K562 (cell line): ENCODE results near the gene COQ4. TPM values are rescaled to one million over a fixed set of nuclear protein-coding genes. Genes with fewer than 3 reads are reported as not detected.
A peak's percentile ranks its signal among the peaks of the same experiment; 100 is the strongest.

Experiments used
- ATAC-seq: fragments of 200-7000 bp; cut with Tn5 transposase; 3 replicates; pipeline ENCODE4 v1.9.1; 2020; ENCODE audit warnings: moderate library complexity
- BruUV-seq: library from RNA; stranded (reverse); fragments of 400-500 nt; replicated peaks from 2 replicates; lab custom pipeline; 2021; lab: Mats Ljungman, UMichigan
- CTCF ChIA-PET: fragments of 300-600 bp; formaldehyde crosslinking; extraction: SDS; loops from one replicate; lab custom pipeline; 2021; ENCODE audit warnings: low intra/inter-chr PET ratio; lab: Yijun Ruan, JAX
- POLR2A ChIA-PET: fragments of 300-600, 350-650 bp; sonication (Branson Sonifier 250); formaldehyde crosslinking; extraction: SDS; loops from one replicate; lab custom pipeline; 2021; ENCODE audit warnings: antibody characterized with exemption, inconsistent platforms; lab: Yijun Ruan, JAX
- DNase-seq, 4 experiments: peaks; one replicate each; pipeline versions ENCODE4 v3.0.0 to v3.0.0-alpha.2; 2011 to 2018; ENCODE audit warnings: low spot score in 3 of 4, mixed read lengths in 3 of 4; ENCODE audit errors: extremely low read depth in 1 of 4
- FAIRE-seq: peaks from 2 replicates; lab custom pipeline; 2011; peaks lifted over from hg19 to GRCh38; lab: Jason Lieb, UNC
- H2AFZ ChIP-seq: 2 replicates; pipeline ENCODE4 v1.6.0; 2011; ENCODE audit warnings: low read depth, low read length, control low read depth, inconsistent platforms
- H3K27ac ChIP-seq: fragments of 200-600 bp; 3 replicates; pipeline ENCODE4 v1.8.0; 2011; ENCODE audit warnings: low read depth, mild to moderate bottlenecking, control low read depth, inconsistent platforms, low read length, moderate library complexity, mixed read lengths; ENCODE audit errors: extremely low read depth
- H3K27me3 ChIP-seq, 2 experiments: fragments of 300-600 bp in 1 of 2; 2 replicates in 1 of 2; 3 replicates in 1 of 2; pipeline versions ENCODE4 v1.6.0 to v1.8.0; 2011; ENCODE audit warnings: inconsistent platforms in 2 of 2, low read length in 2 of 2, mild to moderate bottlenecking in 1 of 2, mixed read lengths in 1 of 2, moderate library complexity in 1 of 2; ENCODE audit not compliant: control insufficient read depth in 2 of 2, insufficient read depth in 2 of 2
- H3K36me3 ChIP-seq: fragments of 300-600 bp; 3 replicates; pipeline ENCODE4 v1.8.0; 2011; ENCODE audit warnings: mild to moderate bottlenecking, low read length, inconsistent platforms; ENCODE audit not compliant: control insufficient read depth, insufficient read depth
- H3K4me1 ChIP-seq, 2 experiments: fragments of 200-600 bp in 1 of 2; replicated peaks in 1 of 2; 2 replicates in 1 of 2; 3 replicates in 1 of 2; pipeline versions ENCODE4 v1.5.1 to v1.8.0; 2011; ENCODE audit warnings: inconsistent platforms in 2 of 2, low read length in 2 of 2, mild to moderate bottlenecking in 1 of 2, mixed read lengths in 1 of 2, moderate library complexity in 1 of 2; ENCODE audit not compliant: control insufficient read depth in 2 of 2, insufficient read depth in 2 of 2
- H3K4me2 ChIP-seq: 2 replicates; pipeline ENCODE4 v1.6.1; 2011; ENCODE audit warnings: low read length, control low read depth, inconsistent platforms, mixed read lengths; ENCODE audit not compliant: insufficient read depth
- H3K4me3 ChIP-seq: fragments of 200-600 bp; sonication (generic), shearing (Covaris generic); 2 replicates; pipeline ENCODE4 v1.5.1; 2016; ENCODE audit warnings: control low read depth, inconsistent platforms
- H3K79me2 ChIP-seq: fragments of 200-600 bp; 3 replicates; pipeline ENCODE4 v1.8.0; 2011; ENCODE audit warnings: low read length, inconsistent platforms; ENCODE audit not compliant: control insufficient read depth, insufficient read depth
- H3K9ac ChIP-seq, 2 experiments: 2 replicates each; pipeline versions ENCODE4 v1.6.0 to v1.6.1; 2011; ENCODE audit warnings: low read depth in 2 of 2, low read length in 2 of 2, control low read depth in 1 of 2, inconsistent platforms in 1 of 2, mild to moderate bottlenecking in 1 of 2, mixed read lengths in 1 of 2; ENCODE audit not compliant: insufficient read depth in 1 of 2
- H3K9me1 ChIP-seq: one replicate; pipeline ENCODE4 v1.6.0; 2011; ENCODE audit warnings: inconsistent platforms, mild to moderate bottlenecking, low read length, moderate library complexity; ENCODE audit not compliant: control insufficient read depth, insufficient read depth
- H3K9me3 ChIP-seq: replicated peaks from 2 replicates; pipeline ENCODE4 v1.5.1; 2011; ENCODE audit warnings: low read depth, low read length, inconsistent platforms; ENCODE audit not compliant: control insufficient read depth, insufficient read depth
- H4K20me1 ChIP-seq: replicated peaks from 2 replicates; pipeline ENCODE4 v1.6.1; 2011; ENCODE audit warnings: low read length, inconsistent platforms, mixed read lengths; ENCODE audit not compliant: control insufficient read depth, insufficient read depth
- BACH1 ChIP-seq: fragments of 200-800 bp; sonication (Bioruptor generic); IDR thresholded peaks from 2 replicates; pipeline ENCODE4 v1.6.1; 2016; ENCODE audit warnings: missing genetic modification characterization, missing compliant biosample characterization
- CHD4 ChIP-seq: fragments of 200-600 bp; sonication (generic); IDR thresholded peaks from 3 replicates; pipeline ENCODE4 v1.6.1; 2012; ENCODE audit warnings: low read depth, mild to moderate bottlenecking, mixed read lengths, low read length, inconsistent platforms; ENCODE audit not compliant: insufficient read depth, insufficient replicate concordance, poor library complexity, severe bottlenecking
- ELF4 ChIP-seq: fragments of 450-650 bp; formaldehyde crosslinking; IDR thresholded peaks from 2 replicates; pipeline ENCODE4 v1.4.0; 2022; ENCODE audit warnings: missing genetic modification characterization
- FOXO4 ChIP-seq: fragments of 450-650 bp; formaldehyde crosslinking; IDR thresholded peaks from 2 replicates; pipeline ENCODE4 v1.4.0; 2020; ENCODE audit warnings: mild to moderate bottlenecking, moderate library complexity
- HDAC8 ChIP-seq: fragments of 450-650 bp; IDR thresholded peaks from 2 replicates; pipeline ENCODE4 v1.6.1; 2016; ENCODE audit warnings: mild to moderate bottlenecking, missing genetic modification characterization, moderate library complexity, missing compliant biosample characterization
- JUND ChIP-seq, 2 experiments: IDR thresholded peaks; 2 replicates in 1 of 2; 3 replicates in 1 of 2; pipeline ENCODE4 v1.6.1; 2011; ENCODE audit warnings: borderline replicate concordance in 2 of 2, low read depth in 2 of 2, low read length in 2 of 2, improper control_type of control experiment in 1 of 2, missing biosample characterization in 1 of 2, missing genetic modification characterization in 1 of 2, missing genetic modification reagents in 1 of 2
- MYC ChIP-seq, 2 experiments: fragments of 250-450 bp in 1 of 2; sonication (Bioruptor Pico) in 1 of 2; IDR thresholded peaks; 2 replicates each; pipeline versions ENCODE4 v1.5.1 to v1.6.1; 2012 to 2021; ENCODE audit warnings: low read depth in 2 of 2, borderline replicate concordance in 1 of 2, improper control_type of control experiment in 1 of 2, low read length in 1 of 2, mild to moderate bottlenecking in 1 of 2, moderate library complexity in 1 of 2
- SAP30 ChIP-seq: fragments of 200-600 bp; sonication (generic); IDR thresholded peaks from 2 replicates; pipeline ENCODE4 v1.6.1; 2012; ENCODE audit warnings: borderline replicate concordance, low read depth, mild to moderate bottlenecking, moderate library complexity, low read length, control low read depth, inconsistent platforms; ENCODE audit not compliant: insufficient read depth, poor library complexity, severe bottlenecking
- SETDB1 ChIP-seq: IDR thresholded peaks from one replicate; pipeline ENCODE4 v1.6.1; 2012; ENCODE audit warnings: low read length, control low read depth, inconsistent platforms
- SPI1 ChIP-seq: IDR thresholded peaks from 2 replicates; pipeline ENCODE4 v1.6.1; 2011; ENCODE audit warnings: low read depth, low read length, control low read depth, borderline replicate concordance
- TBL1XR1 ChIP-seq, 2 experiments: IDR thresholded peaks; 2 replicates each; pipeline ENCODE4 v1.6.1; 2012; ENCODE audit warnings: improper control_type of control experiment in 2 of 2, low read length in 2 of 2, mild to moderate bottlenecking in 1 of 2
- TCF7L2 ChIP-seq: fragments of 150-350 bp; IDR thresholded peaks from 2 replicates; pipeline ENCODE4 v1.6.1; 2016; ENCODE audit warnings: low read depth, mild to moderate bottlenecking, low read length, moderate library complexity
- ZFPM2 ChIP-seq: fragments of 250-450 bp; sonication (Bioruptor Pico); IDR thresholded peaks from 2 replicates; pipeline ENCODE4 v1.5.1; 2022; ENCODE audit warnings: mild to moderate bottlenecking
- ZNF165 ChIP-seq: fragments of 250-450 bp; sonication (Bioruptor Pico); IDR thresholded peaks from 2 replicates; pipeline ENCODE4 v1.4.0; 2020; ENCODE audit warnings: borderline replicate concordance
- ZNF253 ChIP-seq: fragments of 250-450 bp; sonication (Bioruptor Pico); conservative IDR thresholded peaks from 2 replicates; pipeline ENCODE4 v1.6.1; 2021; ENCODE audit warnings: mild to moderate bottlenecking
- ZNF436 ChIP-seq: fragments of 250-450, 450-650 bp; sonication (Bioruptor Pico); formaldehyde crosslinking; IDR thresholded peaks from 2 replicates; pipeline ENCODE4 v1.7.0; 2020; ENCODE audit warnings: mild to moderate bottlenecking
- ZNF561 ChIP-seq: fragments of 450-650 bp; formaldehyde crosslinking; conservative IDR thresholded peaks from 2 replicates; pipeline ENCODE4 v1.4.0; 2020; ENCODE audit warnings: mild to moderate bottlenecking, moderate library complexity
- ZNF79 ChIP-seq: fragments of 250-450 bp; sonication (Bioruptor Pico); IDR thresholded peaks from 2 replicates; pipeline ENCODE4 v1.4.0; 2020; ENCODE audit warnings: low read depth, mild to moderate bottlenecking, moderate library complexity
- WGBS: fragments of 100-300 bp; shearing (Covaris generic); methylation state at CpG from one replicate; pipeline ENCODE4 v1.1.6; 2016; ENCODE audit warnings: low coverage, mixed read lengths; ENCODE audit not compliant: insufficient coverage; ENCODE audit errors: missing lambda C conversion rate; 5-methylcytosine and 5-hydroxymethylcytosine counted together
- in situ Hi-C: fragments of 300-500 bp; cut with MboI; formaldehyde crosslinking; loops from 4 replicates; pipeline ENCODE4 v1.15.0; 2018; ENCODE audit warnings: inconsistent platforms, mixed read lengths
- intact Hi-C: fragments of 100-400 bp; cut with micrococcal nuclease; formaldehyde crosslinking; loops from 2 replicates; pipeline ENCODE4 v1.14.2; 2022
- polyA plus RNA-seq, 8 experiments: library from polyadenylated mRNA; depleted of rRNA in 4 of 8; stranded (reverse) in 5 of 8; unstranded in 3 of 8; fragments of >200 nt; fragmentation: Nextera tagmentation in 2 of 8; fragmentation: Illumina TruSeq in 1 of 8; extraction: Ambion mirVana in 2 of 8; extraction: Trizol in 1 of 8; gene quantifications; 2 replicates each; pipeline versions ENCODE4 v1.2.1 to v1.2.3, GENCODE V29; 2011 to 2014; ENCODE audit warnings: inconsistent platforms in 1 of 8, missing spikeins in 1 of 8
- total RNA-seq, 7 experiments: library from RNA; depleted of rRNA in 6 of 7; stranded (reverse); fragments of >200 nt in 6 of 7; fragmentation: Illumina TruSeq in 2 of 7; extraction: Trizol in 2 of 7; gene quantifications; 2 replicates each; pipeline versions ENCODE4 v1.2.1 to v1.2.3, GENCODE V29; 2011 to 2021; ENCODE audit warnings: low replicate concordance in 1 of 7

Gene COQ4
- total and polyA plus RNA-seq, 9 of the 15 experiments (the other 6 are each of a cell fraction or from before 2014, with no cell fraction given): 9.1 to 135 (median 67.2) TPM

DNA sequence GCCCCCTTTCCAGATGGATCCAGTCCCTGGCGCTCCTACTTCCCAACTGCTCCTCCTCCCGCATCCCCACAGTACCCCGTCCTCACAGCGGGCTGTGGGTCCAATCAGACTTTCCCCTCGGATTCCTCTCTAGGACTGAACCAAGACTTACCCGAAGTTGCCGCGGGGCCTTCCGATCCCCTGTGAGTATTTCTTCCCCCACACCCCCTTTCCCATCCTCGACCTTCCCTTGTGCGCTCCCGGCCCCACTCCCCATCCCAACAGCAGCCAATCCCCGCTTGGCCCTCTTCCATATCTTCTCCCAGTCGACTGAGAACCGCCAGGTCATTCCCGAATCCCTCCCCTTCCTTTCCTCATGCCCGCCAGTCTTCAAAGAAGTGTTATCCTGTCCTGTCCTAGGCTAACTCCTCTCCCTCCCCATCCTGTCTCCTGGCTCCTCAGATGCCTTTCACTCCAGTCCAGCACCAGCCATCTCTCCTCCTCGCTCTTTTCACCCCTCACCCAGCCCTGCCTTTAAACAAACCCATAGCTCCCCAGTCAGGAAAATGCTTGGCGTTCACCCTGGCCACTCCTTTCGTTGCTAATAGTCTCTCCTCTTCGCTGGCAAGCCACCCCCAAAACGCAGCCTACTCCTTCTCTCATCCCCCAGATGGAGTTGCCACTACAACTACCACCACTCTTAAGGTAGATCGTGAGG is 45.9 kb upstream of the COQ4 start:
- H3K36me3 ChIP-seq: peaks cover 33% of the 10 kb centered on the region
- DNase-seq (peak; percentile 66 to 67 (median 67)), ATAC-seq (peak; percentile 17), FAIRE-seq (no peak)
- peak overlapping the region; percentile 53 for H3K27ac ChIP-seq
- in situ Hi-C loops: loop anchor here (25.0 kb wide), 1 partner anchor 1511 kb away; no protein-coding TSS in a partner anchor
- H3K9me3 ChIP-seq: 0 out of 2 replicates have a peak, but pooled peaks cover 2% of the 10 kb centered on the region
- peaks cover 40 to 53% of the 10 kb centered on the region in 2 experiments for H3K4me1 ChIP-seq
- no peaks in the 10 kb centered on the region for H3K9me1 ChIP-seq
- no peaks in the 10 kb centered on the region for H3K27me3 ChIP-seq
- peak overlapping the region; percentile 97 for H3K4me2 ChIP-seq
- peaks cover 44% of the 10 kb centered on the region for H3K79me2 ChIP-seq
- H3K4me3 ChIP-seq: peak overlapping the region; percentile 85
- no peaks in the 10 kb centered on the region; the same call in 1 of the 2 replicates for H4K20me1 ChIP-seq
- no TSS peak for BruUV-seq
- peak overlapping the region; percentile 76 to 93 for H3K9ac ChIP-seq
- H2AFZ ChIP-seq: peak overlapping the region; percentile 73
- POLR2A ChIA-PET: interaction anchor here (0.6 to 3.0 kb wide), 17 partner anchors 8 to 1610 kb away, joined by 3 to 35 read pairs (median 4); partner anchors contain the start of gene CIZ1
- CTCF ChIA-PET: no interaction called here
- WGBS: 4% methylated on average over 23 of the region's 23 CpGs
- intact Hi-C loops: loop anchor here (1.0 to 10.0 kb wide), 7 partner anchors 26 to 408 kb away; partner anchors contain the start of genes BBLN, CIZ1, COQ4 and DNM1
- TF ChIP-seq CHD4: peak; percentile 4
- 0 out of 2 replicates have a peak, but pooled peaks have one; percentile 15 for TF ChIP-seq FOXO4
- no peak for TF ChIP-seq SPI1
- 0 out of 2 replicates have a peak, but pooled peaks have one; percentile 5 for TF ChIP-seq ZNF79 (CRISPR knock-in tag)
- peak; percentile 64 for TF ChIP-seq SETDB1
- no peak for TF ChIP-seq TCF7L2
- TF ChIP-seq HDAC8 (tag): 0 out of 2 replicates have a peak, but pooled peaks have one; percentile 28
- peak; percentile 81 for TF ChIP-seq SAP30
- 0 out of 2 replicates have a peak, but pooled peaks have one; percentile 42 for TF ChIP-seq ELF4
- no peak for TF ChIP-seq ZFPM2 (CRISPR knock-in tag)
- TF ChIP-seq JUND (IDR thresholded peaks at IDR 0.05; ENCODE audit: borderline replicate concordance, low read depth, low read length): 0 out of 2 replicates have a peak, but pooled peaks have one; percentile 2
- TF ChIP-seq JUND (tag; IDR thresholded peaks at IDR 0.05; ENCODE audit: borderline replicate concordance, low read depth, low read length): no peak
- TF ChIP-seq MYC (IDR thresholded peaks at IDR 0.05; ENCODE audit: low read depth, low read length): 0 out of 2 replicates have a peak, but pooled peaks have one; percentile 47
- no peak; the same call in 1 of the 2 replicates for TF ChIP-seq MYC (CRISPR knock-in tag; IDR thresholded peaks at IDR 0.05; ENCODE audit: borderline replicate concordance, low read depth)
- peak in 1 of 2 experiments; percentile 38; a peak in 1 of 4 replicates for TF ChIP-seq TBL1XR1 (IDR thresholded peaks at IDR 0.05; ENCODE audit: low read length in 2 of 2)
- no peak for TF ChIP-seq BACH1
- TF ChIP-seq ZNF561: no peak; the same call in 1 of the 2 replicates
- 0 out of 2 replicates have a peak, but pooled peaks have one; percentile 47 for TF ChIP-seq ZNF165 (CRISPR knock-in tag)
- TF ChIP-seq ZNF253 (CRISPR knock-in tag): no peak
- 0 out of 2 replicates have a peak, but pooled peaks have one; percentile 28 for TF ChIP-seq ZNF436
